PC-3 (cell line): ENCODE measurements around the gene EPC1.

ENCODE experiments used
- CTCF ChIP-seq: fragments of 300-600 bp; sonication (generic); conservative IDR thresholded peaks from 2 replicates; pipeline ENCODE4 v1.5.1; 2017; ENCODE audit warnings: antibody characterized with exemption, low read depth, mild to moderate bottlenecking, low read length
- EZH2 ChIP-seq: fragments of 300-600 bp; sonication (generic); IDR thresholded peaks from one replicate; pipeline ENCODE4 v1.6.1; 2017; ENCODE audit warnings: antibody characterized with exemption, mild to moderate bottlenecking, low read length; ENCODE audit not compliant: unreplicated experiment
- EZH2phosphoT487 ChIP-seq: fragments of 300-600 bp; sonication (generic); IDR thresholded peaks from 2 replicates; pipeline ENCODE4 v1.6.1; 2018; ENCODE audit warnings: mild to moderate bottlenecking, antibody characterized with exemption, low read length, borderline replicate concordance

GRCh38 chr10:32384171-32384570 lies 37.2 kb upstream of the EPC1 start:
- TF ChIP-seq CTCF = no peak
- no peak for TF ChIP-seq EZH2
- TF ChIP-seq EZH2phosphoT487 = no peak
